Neural progenitor cell (in vitro differentiated cells): ENCODE results near the gene PTPRU.

ENCODE experiments used
- EZH2 ChIP-seq: fragments of 200-600 bp; sonication (generic); IDR thresholded peaks from 2 replicates; pipeline ENCODE4 v1.6.1; 2017; ENCODE audit warnings: antibody characterized with exemption, mild to moderate bottlenecking, moderate library complexity
- EZH2phosphoT487 ChIP-seq: fragments of 200-600 bp; sonication (generic); IDR thresholded peaks from 2 replicates; pipeline ENCODE4 v1.6.1; 2017; ENCODE audit warnings: antibody characterized with exemption
- TF ChIP-seq, protein P1 (sequence below): fragments of 200-600 bp; sonication (generic); IDR thresholded peaks from 2 replicates; pipeline ENCODE4 v1.5.1; 2017; ENCODE audit warnings: antibody characterized with exemption, mild to moderate bottlenecking

DNA sequence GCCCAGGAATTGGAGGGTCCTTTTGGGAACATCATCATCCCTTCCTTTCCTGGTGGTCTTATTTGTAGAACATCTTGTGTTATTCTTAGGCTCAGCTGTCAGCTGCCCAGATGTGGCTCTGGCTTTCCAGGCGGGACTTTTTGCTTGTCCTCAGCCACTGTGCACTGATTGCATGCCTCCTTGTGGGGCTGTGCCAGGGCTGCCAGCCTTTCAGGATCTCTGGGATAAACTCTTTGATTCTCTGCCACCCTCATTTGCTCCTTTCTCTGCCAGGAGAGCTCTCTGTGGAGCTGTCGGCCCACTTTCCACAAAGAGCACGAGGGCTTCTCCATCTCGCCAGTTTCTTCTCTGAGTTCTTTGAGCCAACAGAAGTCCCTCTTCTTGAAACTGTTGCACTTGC lies 63.1 kb downstream of the PTPRU start:
- TF ChIP-seq EZH2phosphoT487 (no peak), EZH2 (no peak)
- TF ChIP-seq, protein P1, sequence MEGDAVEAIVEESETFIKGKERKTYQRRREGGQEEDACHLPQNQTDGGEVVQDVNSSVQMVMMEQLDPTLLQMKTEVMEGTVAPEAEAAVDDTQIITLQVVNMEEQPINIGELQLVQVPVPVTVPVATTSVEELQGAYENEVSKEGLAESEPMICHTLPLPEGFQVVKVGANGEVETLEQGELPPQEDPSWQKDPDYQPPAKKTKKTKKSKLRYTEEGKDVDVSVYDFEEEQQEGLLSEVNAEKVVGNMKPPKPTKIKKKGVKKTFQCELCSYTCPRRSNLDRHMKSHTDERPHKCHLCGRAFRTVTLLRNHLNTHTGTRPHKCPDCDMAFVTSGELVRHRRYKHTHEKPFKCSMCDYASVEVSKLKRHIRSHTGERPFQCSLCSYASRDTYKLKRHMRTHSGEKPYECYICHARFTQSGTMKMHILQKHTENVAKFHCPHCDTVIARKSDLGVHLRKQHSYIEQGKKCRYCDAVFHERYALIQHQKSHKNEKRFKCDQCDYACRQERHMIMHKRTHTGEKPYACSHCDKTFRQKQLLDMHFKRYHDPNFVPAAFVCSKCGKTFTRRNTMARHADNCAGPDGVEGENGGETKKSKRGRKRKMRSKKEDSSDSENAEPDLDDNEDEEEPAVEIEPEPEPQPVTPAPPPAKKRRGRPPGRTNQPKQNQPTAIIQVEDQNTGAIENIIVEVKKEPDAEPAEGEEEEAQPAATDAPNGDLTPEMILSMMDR: no peak
